ENCODE results near the gene XCL1.

GRCh38 chr1:168601051-168601450, 24.6 kb downstream of the XCL1 start:
- TF ChIP-seq CTCF (IDR thresholded peaks at IDR 0.05; ENCODE audit: low read depth, low read length) (no peak), EZH2phosphoT487 (IDR thresholded peaks at IDR 0.05; ENCODE audit: low read depth) (no peak)

Measured in OCI-LY3 (cell line).